ENCODE results near the gene DPY19L2.
"Not testable (repeated sequence)": the region's sequence is repeated elsewhere in the genome, so short reads cannot be mapped to it uniquely, and the experiment has no call there.

Gene DPY19L2

DNA sequence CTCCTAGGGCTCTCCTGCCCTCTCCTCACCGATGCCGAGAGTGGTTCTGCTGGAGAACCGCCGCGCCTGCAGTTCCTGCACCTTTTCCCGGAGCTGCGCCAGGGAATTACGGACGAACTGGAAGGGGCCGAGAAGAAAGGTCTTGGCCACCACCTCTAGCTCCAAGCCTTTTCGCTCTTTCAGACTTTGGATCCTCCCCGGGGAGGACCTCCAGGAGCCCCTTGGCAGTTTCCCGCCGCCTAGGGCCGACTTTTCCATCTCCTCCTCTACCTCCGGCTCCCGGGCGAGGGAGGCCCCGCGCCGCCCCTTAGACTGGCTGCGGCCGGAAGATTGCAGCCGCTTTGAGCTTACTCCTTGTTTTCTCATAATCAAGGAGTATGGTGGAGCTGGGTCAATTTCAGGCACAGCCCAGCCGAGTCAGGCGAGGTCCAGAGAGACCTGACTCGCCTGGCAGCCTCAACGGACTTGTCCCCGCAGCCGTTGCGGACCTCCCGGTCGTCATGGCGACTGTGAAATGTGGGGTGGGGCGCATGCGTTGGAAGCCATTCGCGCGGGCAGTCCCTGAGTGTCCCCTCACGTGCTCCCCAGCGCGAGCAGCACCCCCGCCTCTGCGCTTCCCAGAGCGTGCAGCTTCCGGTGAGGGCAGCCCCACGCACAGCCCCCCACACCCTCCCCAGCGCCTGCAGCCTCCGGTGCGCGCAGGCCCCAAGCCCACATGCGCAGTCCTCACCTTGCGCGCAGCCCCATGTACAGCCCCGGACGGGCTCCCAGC is at the start of gene DPY19L2:
Gene DPY19L2, minus strand, starts transcription at position 466 of the 772 bp plus-strand sequence. Its CDS starts 100 bp downstream, at position 366.
- peak; percentile 86 for DNase-seq (ENCODE audit: low spot score)

GRCh38 chr12:63716891-63717290 is 48.6 kb upstream of the DPY19L2 start:
- not testable (repeated sequence) for DNase-seq (ENCODE audit: low spot score)

DNA sequence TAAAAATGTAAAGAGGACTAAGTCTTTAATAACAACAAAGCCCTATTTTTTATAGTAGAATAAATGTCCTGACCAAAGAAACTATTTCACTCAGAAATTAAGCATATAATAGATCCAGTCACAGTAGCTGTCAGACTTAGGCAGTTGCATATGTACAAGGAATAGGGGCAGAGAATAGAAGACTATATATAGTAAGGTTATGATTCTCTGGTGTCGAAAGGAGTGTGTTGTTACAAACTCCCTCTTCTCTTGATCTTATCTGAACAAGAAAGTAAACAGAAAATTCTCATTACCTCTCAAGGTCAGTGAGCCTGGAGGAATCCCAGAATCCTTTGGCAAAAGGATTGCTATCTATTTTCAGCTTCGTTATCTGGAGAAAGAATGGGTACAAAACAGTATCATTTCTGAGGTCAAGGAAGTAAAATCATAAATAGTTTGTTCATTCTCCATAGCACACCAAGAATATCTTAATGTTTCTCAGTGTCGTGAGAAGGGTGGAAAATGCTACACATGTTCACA is 46.9 kb upstream of the DPY19L2 start:
- DNase-seq (ENCODE audit: low spot score) = not testable (repeated sequence)

DNA sequence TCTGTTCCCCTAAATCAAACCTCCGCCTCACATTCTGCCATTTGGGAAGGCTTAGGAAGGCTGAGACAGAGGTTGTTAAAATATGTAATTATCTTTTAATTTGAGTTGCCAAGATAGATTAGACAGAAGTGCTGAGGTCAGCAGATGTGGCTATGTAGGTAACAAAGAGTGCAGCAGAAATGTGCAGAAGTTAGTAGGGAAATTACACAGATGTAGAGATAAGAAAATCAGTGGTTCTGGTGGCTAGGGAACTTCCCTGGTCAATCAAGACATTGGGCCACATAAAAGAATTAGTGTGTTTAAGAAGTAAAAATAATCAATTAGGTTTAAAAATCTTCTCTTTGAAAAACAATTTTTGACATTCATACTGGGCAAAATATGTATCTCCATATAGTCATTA is 46.1 kb upstream of the DPY19L2 start:
- DNase-seq (ENCODE audit: low spot score) = not testable (repeated sequence)

GRCh38 chr12:63713681-63714075 is 45.4 kb upstream of the DPY19L2 start:
- not testable (repeated sequence) for DNase-seq (ENCODE audit: low spot score)

DNA sequence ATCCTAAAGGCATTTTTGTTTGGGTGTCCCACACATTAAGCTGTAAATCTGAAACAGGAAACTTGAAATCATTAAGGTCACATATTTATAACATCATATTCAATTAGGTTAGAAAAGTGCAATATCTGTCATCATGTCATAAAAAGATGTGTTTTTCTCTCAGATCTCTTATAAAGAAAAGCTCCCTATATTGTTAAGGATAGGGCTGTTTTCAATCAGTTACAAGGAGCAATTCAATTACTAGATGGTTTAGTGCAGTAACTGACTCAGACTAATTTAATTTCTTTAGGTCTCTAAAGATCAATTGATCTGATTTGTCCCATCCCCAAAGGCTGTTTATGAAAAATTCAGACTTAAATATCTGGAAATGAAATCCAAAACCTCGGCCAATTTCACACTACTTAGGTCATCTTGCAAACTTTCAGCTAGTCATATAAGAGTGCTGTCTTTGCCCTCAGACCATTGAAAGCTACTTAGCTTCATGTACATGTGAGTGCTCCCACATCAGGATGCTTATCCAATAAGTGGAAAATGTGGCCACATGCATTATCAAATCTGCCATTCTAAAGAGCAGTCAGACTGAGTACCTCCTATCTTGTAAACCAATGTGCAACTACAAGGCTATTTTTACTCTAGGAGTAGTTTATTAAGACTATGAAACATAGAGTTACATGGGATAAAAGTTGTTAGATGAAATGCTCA is 44.8 kb upstream of the DPY19L2 start:
- not testable (repeated sequence) for DNase-seq (ENCODE audit: low spot score)

- not testable (repeated sequence) for DNase-seq (ENCODE audit: low spot score)
Measured at GRCh38 chr12:63712376-63712974, 44.2 kb upstream of the DPY19L2 start.

GRCh38 chr12:63711339-63711738 is 43.0 kb upstream of the DPY19L2 start:
- not testable (repeated sequence) for DNase-seq (ENCODE audit: low spot score)

- no peak for DNase-seq (ENCODE audit: low spot score)
Measured at GRCh38 chr12:63706336-63706735, 38.0 kb upstream of the DPY19L2 start.

DNA sequence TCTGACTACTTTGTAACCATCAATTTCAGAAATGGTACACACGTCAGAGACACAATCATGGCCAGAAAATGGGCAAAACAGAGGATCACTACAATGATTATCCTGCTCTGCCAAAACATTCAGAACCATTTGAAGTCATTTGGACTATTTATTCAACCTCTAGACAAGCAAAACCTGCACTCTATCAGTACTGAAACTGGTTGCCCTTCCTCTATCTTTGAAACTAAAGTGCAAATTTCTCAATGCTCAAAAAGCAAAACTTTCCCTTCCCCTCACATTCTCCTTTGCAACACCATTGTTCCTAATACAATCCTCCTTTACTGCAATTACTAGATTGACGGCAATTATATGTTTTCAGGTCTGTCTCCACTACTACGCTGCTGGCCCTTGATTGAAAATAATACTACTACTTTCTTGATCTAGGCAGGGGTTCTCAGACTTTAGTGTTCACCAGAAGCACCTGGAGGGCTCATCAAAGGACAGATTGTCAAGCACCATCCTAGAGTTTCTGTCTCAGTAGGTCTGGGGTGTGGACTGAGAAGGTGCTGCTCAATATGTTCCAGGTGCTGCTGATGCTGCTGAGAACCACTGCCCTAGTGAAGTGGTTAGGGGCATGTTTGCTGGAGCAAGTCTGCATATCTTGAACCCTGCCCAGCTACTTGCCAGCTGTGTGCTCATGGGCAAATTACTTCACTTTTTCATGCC is 31.5 kb upstream of the DPY19L2 start:
- not testable (repeated sequence) for DNase-seq (ENCODE audit: low spot score)

GRCh38 chr12:63699011-63699410 is 30.7 kb upstream of the DPY19L2 start:
- DNase-seq (ENCODE audit: low spot score) = not testable (repeated sequence)

GRCh38 chr12:63690837-63691236 is 22.5 kb upstream of the DPY19L2 start:
- DNase-seq (ENCODE audit: low spot score) = not testable (repeated sequence)

DNA sequence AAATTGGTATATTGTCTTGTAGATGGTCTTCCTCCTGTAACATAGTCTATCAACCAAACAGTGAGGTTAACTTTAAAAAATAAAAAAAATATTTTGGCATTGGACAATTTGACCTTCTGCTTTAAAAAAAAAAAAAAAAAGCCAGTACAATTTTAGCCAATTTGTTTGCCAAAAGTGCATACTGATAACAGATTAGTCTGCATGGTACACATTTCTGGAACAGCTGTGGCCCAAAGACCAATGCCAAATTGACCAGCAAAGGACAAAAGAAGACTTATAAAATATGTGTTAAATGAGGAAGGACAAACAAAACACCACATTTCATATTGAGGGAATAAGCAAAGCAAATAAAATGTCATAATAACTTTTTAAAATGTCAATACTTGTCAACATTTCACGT is 20.8 kb upstream of the DPY19L2 start:
- DNase-seq (ENCODE audit: low spot score) = not testable (repeated sequence)

- not testable (repeated sequence) for DNase-seq (ENCODE audit: low spot score)
Measured at GRCh38 chr12:63686623-63687022, 18.3 kb upstream of the DPY19L2 start.

DNA sequence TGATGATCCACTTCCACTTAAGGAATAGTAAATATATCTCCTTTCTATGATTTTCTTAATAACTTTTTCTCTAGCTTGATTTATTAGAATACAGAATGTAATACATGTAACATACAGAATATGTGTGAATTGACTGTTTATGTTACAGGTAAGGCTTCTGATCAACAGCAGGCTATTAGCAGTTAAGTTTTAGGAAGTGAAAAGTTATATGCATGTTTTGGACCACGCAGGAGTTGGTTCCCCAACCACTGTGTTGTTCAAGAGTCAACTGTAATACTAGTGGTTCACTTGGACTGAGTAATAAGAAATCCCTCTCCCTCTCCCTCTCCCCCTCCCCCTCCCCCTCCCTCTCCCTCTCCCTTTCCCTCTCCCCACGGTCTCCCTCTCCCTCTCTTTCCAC is 17.5 kb upstream of the DPY19L2 start:
- not testable (repeated sequence) for DNase-seq (ENCODE audit: low spot score)

DNA sequence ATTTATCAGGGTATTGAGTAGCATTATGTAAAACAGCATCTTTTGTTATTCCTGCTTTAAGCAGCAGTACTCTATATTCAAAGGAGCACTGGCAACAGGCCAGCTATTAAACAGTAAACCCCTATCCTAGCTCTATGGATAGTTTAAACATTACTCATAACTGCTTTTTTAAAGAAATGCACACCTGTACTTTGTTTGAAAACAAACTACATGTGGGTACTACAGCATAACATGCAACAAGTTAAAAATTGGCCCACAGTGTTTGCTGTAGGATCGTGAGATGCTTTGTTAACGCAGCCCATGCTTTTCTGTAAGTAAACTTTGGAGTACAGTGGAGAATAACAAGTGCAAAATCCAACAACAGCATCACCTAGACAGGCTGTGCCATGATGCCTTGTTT is 14.3 kb upstream of the DPY19L2 start:
- DNase-seq (ENCODE audit: low spot score) = not testable (repeated sequence)

GRCh38 chr12:63680758-63681157 is 12.5 kb upstream of the DPY19L2 start:
- not testable (repeated sequence) for DNase-seq (ENCODE audit: low spot score)

GRCh38 chr12:63672550-63672949 is 4.3 kb upstream of the DPY19L2 start:
- DNase-seq (ENCODE audit: low spot score) = not testable (repeated sequence)

DNA sequence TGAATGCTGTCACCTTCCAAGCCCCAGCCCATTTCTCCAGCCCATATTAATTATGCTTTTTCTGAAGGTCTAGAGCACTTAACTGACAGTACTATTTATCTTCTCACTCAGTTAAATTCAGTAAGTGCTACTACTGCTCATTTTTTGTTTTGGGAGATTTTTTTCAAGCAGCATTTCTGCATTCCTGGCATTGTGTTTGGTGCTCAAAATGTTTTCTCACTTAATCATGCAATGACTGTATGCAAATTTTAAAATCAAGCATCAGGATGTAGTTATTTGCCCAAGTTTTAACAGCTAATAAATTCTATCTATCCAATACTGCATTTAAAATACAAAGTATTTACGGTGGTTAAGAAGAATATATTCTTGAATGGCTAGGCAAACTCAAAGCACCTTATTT is 1.6 kb upstream of the DPY19L2 start:
- DNase-seq (ENCODE audit: low spot score) = not testable (repeated sequence)

DNA sequence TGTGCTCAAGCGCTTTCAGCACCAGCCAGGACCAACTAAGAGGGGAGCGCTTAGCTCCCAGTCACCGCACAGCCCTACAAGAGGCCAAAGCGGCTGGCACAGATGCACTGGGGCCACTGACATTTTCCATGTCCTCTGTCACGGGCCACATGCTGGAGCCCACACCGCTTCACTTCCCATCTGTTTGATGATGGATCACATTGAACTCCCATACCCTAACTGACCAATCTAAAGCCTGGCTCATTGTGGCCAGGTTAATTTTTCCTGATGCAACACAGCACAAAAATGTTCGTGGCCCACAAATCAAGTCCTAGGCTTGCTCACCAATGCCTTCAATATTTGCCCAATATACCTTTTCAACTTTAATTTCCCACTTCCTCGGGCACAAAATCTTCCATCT is 1.1 kb upstream of the DPY19L2 start:
- not testable (repeated sequence) for DNase-seq (ENCODE audit: low spot score)

DNA sequence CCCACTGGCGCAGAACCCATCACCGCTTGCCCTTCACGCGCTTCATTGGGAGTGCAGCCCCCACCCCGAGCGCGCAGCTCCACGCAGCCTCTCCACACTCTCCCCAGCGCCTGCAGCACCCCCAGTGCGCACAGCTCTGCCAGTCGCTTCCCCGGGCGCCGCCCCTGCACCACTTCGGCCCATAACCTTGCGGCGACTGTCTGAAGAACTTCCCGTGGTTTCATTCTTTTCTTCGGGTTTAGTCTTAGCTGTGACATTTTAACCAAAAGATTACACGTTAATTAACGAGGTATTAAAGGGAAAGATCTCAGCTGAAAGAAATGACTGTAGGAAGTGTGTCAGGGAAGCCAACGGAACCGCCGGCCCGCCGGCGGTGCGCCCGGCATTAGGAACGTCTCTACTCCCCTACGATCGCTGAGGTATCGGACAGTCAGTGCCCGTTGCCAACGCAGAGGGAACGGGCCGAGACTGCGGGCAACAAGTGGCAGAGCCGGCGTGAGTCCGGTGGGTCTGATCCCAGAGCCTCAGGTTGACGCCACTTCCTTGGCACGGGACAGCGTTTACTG is 590 bp upstream of the DPY19L2 start:
- peak; percentile 44 for DNase-seq (ENCODE audit: low spot score)

- not testable (repeated sequence) for DNase-seq (ENCODE audit: low spot score)
Measured at GRCh38 chr12:63663005-63663404, 5.3 kb downstream of the DPY19L2 start.
